Limb (tissue), 2 donors: ENCODE results near the gene TMEM269.

Experiments used
- DNase-seq, 2 donors: peaks; one replicate each; pipeline ENCODE4 v3.0.0-alpha.2; 2016; ENCODE audit errors: extremely low spot score in 2 of 2

Gene TMEM269

GRCh38 chr1:42784946-42785693 lies at the start of gene TMEM269:
TSS of gene TMEM269 (plus strand) at chr1:42784991. CDS start at chr1:42789894, 4,903 bp downstream.
- DNase-seq, result peak in 1 of 2 donors; percentile 55

GRCh38 chr1:42735056-42735455 lies 49.7 kb upstream of the TMEM269 start:
- DNase-seq, result no peak

GRCh38 chr1:42735477-42736105 lies 49.2 kb upstream of the TMEM269 start:
- DNase-seq, result no peak

GRCh38 chr1:42736152-42736551 lies 48.6 kb upstream of the TMEM269 start:
- DNase-seq, result no peak

- DNase-seq, result no peak
Measured at GRCh38 chr1:42736571-42737200, 48.1 kb upstream of the TMEM269 start.

- no peak for DNase-seq
Measured at GRCh38 chr1:42737257-42737656, 47.5 kb upstream of the TMEM269 start.

- no peak for DNase-seq
Measured at GRCh38 chr1:42737986-42738677, 46.7 kb upstream of the TMEM269 start.

- DNase-seq, result no peak
Measured at GRCh38 chr1:42738678-42739226, 46.0 kb upstream of the TMEM269 start.

GRCh38 chr1:42739753-42740700 lies 44.8 kb upstream of the TMEM269 start, which contains the start of gene CLDN19:
TSS of gene CLDN19 (minus strand) at chr1:42740236. CDS start at chr1:42740063, 173 bp downstream.
- DNase-seq, result peak in 1 of 2 donors; percentile 52

- peak in 1 of 2 donors; percentile 67 for DNase-seq
Measured at GRCh38 chr1:42740851-42741580, 43.8 kb upstream of the TMEM269 start.

GRCh38 chr1:42741706-42742105 lies 43.1 kb upstream of the TMEM269 start:
- no peak for DNase-seq

GRCh38 chr1:42742141-42742540 lies 42.6 kb upstream of the TMEM269 start:
- DNase-seq, result no peak

- DNase-seq, result no peak
Measured at GRCh38 chr1:42742617-42743316, 42.0 kb upstream of the TMEM269 start.

- no peak for DNase-seq
Measured at GRCh38 chr1:42743317-42744147, 41.3 kb upstream of the TMEM269 start.

- DNase-seq, result no peak
Measured at GRCh38 chr1:42744148-42744413, 40.7 kb upstream of the TMEM269 start.

- DNase-seq, result no peak
Measured at GRCh38 chr1:42745851-42746250, 38.9 kb upstream of the TMEM269 start.

GRCh38 chr1:42746436-42747105 lies 38.2 kb upstream of the TMEM269 start:
- DNase-seq, result no peak

- DNase-seq, result peak in 1 of 2 donors; percentile 73
Measured at GRCh38 chr1:42747125-42747524, 37.7 kb upstream of the TMEM269 start.
